GM12872 (cell line): Measurements from ENCODE around the gene CENPO.

Experiments used
- TF ChIP-seq, protein P1 (sequence below): IDR thresholded peaks from 3 replicates; pipeline ENCODE4 v1.5.1; 2011; ENCODE audit warnings: low read depth, mild to moderate bottlenecking, low read length, moderate library complexity; ENCODE audit not compliant: insufficient read depth

CENPO gene

DNA sequence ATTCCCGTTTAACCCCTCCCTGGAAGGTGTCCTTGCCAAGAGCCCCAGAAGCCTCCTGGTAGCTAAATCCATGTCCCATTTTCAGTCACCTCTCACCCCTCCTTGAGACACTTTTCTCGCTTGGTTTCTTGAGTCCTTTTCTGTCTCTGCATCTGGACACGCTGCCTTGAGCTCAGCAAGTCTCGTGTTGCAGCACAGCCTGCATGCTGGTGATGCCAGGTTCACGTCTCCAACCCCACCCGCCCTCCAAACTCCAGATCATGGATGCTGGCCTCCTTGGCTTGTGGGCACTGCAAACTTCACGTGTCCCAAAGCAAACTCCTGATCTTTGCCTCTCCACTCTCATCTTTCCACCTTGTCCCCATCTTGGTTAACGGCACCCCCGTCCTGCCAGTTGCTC lies 39.3 kb downstream of the CENPO start:
- TF ChIP-seq, protein P1, sequence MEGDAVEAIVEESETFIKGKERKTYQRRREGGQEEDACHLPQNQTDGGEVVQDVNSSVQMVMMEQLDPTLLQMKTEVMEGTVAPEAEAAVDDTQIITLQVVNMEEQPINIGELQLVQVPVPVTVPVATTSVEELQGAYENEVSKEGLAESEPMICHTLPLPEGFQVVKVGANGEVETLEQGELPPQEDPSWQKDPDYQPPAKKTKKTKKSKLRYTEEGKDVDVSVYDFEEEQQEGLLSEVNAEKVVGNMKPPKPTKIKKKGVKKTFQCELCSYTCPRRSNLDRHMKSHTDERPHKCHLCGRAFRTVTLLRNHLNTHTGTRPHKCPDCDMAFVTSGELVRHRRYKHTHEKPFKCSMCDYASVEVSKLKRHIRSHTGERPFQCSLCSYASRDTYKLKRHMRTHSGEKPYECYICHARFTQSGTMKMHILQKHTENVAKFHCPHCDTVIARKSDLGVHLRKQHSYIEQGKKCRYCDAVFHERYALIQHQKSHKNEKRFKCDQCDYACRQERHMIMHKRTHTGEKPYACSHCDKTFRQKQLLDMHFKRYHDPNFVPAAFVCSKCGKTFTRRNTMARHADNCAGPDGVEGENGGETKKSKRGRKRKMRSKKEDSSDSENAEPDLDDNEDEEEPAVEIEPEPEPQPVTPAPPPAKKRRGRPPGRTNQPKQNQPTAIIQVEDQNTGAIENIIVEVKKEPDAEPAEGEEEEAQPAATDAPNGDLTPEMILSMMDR = no peak

DNA sequence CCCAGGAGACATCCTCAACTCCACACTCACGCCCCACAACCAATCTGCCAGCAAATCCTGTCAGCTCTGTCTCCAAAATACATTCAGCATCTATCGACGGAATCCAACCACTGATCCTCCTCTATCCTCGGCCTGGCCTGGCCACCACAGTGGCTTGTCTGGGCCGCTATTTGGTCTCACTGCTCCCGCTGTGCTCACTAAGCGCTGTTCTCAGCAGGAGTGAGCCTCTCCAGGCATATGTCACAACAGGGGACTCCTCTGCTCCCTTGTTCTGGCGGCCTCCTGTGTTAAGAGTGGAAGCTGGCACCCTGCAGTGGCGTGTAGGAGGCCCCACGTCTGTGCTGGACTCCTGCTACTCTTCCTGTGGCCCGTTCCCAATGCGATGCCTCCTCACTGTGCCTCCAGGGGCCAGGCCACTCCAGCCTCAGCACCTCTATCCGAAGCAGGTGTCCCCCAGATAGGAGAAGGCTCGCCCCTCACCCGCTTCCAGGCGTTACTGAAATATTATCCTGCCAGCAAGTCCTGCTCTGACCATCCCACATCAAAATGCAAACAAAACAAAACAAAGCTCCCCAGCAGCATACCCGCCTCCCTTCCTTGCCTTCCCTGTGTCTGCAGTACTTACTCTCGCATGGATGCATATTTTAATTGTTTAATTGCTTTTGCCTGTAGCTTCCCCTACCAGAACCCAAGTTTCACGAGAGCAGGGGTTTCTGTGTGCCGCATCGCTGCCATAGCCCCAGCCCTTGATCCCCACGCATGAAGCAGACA lies 39.9 kb downstream of the CENPO start:
- TF ChIP-seq, protein P1 = no peak

DNA sequence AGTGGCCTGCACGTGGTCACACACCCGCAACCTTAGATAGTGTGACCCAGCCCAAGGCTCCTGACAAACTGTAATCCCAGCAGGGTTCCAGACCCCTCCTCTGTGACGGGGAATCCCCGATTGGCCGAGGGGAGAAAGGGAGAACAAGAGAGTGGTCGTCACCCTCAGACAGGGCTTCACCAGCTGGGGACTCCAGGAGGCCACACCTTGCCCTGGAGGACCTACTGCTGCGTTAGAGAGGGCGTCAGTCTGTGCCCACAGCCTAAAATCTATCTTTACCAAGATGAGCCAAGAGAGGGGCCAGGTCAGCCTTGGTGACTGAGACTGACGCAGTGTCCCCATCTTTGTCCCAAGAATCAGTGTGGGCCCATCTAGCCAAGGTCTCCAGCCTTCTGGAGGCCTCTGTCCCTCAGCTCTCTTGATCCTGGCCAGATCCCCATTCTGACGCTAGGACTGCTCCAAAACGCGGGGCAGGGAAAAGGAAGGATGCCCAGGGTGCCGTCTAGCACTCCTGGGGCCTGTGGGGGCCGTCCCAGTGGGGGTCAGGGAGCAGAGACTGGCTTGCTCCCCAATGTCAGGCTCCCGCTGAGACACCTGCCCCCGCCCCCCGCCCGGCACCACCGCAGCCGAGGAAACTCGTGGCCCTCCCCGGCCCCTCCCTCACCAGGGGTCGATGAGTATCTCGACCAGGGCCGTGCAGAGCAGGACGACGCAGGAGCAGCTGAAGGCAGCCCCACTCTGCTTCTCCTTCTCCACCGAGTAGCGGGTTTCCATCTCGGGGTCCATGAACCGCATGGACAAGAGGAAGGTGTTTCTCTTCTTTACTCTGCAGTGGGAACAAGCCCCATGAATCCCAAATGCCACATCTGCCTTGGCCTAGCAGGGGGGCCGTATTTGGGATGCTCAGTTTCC lies 40.9 kb downstream of the CENPO start:
- TF ChIP-seq, protein P1 = no peak

DNA sequence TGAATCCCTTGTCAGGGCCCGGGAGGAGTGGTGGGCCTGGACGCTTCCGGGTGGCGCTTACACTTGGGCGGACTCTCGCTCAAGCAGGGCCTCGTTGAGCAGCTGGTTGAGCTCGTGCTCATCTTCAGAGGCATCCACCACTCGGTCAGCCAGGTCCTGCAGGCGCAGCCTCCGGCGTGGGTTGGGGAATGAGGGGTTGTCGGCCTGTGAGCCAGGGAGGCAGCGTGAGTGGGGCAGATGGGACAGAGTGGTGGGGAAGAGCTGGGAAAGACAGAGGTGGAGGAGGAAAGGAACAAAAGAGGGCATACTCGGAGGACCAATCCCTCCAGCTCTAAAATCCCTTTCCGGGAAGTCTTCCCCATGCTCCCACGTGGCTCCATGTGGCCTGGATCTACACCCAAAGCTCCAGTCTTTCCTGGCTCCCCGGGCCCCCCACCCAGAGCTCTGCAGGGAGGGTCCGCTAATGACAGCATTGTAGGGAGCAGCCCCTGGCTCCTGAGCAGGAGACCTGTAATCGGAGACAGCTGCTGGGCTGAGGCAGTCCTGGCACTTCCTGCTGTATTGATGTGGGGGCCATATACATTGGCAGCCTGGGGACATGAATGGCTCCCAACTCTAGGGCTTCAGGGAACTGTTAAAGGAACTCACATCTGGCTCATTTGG lies 41.6 kb downstream of the CENPO start:
- TF ChIP-seq, protein P1 = no peak

DNA sequence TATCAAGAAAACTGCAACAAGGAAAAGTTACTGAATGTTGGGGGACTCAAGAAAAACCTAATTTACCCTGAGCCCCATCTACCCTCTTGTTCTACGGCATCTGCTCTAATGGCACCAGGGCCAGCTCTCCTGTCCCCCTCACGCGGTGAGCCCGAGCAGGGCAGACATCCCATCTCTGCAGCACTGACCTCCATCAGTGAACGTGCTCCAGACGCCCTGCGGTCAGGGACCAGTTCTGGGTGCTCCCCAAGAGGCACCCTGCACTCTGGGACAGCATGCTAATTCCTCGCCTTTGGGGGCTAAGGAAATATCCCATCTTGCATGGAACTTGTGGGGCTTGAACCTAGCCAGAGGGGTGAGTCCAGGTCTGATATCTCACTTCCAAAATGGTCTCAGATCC lies 43.0 kb downstream of the CENPO start:
- TF ChIP-seq, protein P1 = no peak

DNA sequence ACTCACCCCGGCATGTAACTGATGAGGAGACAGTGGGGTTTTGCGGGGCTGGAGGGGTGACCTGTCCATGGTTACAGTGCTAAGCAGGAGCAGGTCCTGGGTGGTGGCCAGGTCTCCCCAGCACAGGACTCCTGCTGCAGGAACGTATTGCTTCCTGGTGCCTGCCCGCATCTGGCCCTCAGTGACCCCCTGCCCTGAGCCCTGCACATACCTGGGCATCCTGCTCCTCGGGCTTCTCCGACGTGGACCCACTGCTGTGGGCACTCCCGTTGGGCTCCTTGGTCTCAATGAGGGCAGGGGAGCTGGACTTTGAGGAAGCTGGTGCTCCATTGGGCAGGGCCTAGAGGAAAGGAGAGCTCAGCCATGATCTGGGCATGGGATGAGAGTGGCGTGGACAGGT lies 43.5 kb downstream of the CENPO start:
- TF ChIP-seq, protein P1 = no peak

DNA sequence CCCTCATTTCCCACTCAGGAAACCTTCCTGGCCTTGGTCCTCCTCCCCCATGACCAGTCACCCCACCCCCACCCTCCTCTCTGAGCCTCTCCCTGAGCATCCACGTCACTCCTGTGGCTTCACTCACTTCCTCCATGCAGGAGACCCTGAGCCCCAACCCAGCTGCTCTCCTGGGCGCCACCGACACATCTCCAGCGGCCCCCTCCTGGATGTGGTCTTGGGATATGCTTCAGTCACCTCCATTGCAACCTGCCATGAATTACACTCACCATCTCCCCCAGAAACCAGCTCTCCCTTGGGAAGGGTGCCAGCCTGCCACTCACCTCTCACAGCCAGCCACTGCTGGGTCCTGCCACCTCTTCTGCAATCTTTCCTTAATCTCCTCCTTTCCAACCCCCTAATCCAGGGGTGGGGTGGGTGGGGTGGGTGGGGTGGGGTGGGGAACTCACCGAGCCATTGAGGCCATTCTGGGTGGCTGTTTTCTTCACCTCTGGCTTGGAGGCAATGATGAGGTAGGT lies 44.8 kb downstream of the CENPO start:
- TF ChIP-seq, protein P1 = no peak
